ENCODE data around the gene QTRT2.

DNA sequence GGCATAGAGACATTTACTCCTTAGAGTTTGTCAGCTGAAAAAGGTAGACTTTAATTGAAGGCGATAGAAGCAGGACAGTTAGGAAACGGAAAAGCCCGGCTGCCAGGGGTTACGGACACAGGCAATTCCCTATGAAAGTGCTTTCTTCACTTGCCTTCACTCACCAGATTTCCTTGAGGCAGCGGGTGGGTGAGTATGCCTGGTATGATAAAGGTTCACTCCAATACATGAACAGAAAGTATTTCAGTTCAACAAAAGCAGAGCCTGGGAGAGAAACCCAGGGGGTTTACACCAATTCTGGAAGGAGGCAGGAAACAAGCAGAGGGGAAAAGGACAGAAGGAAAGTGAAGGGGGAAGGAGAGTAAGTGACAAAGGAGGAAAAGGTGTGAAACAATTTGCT is 53.9 kb downstream of the QTRT2 start:
- TF ChIP-seq POLR2A (IDR thresholded peaks at IDR 0.05), result no peak
- TF ChIP-seq, protein P1, sequence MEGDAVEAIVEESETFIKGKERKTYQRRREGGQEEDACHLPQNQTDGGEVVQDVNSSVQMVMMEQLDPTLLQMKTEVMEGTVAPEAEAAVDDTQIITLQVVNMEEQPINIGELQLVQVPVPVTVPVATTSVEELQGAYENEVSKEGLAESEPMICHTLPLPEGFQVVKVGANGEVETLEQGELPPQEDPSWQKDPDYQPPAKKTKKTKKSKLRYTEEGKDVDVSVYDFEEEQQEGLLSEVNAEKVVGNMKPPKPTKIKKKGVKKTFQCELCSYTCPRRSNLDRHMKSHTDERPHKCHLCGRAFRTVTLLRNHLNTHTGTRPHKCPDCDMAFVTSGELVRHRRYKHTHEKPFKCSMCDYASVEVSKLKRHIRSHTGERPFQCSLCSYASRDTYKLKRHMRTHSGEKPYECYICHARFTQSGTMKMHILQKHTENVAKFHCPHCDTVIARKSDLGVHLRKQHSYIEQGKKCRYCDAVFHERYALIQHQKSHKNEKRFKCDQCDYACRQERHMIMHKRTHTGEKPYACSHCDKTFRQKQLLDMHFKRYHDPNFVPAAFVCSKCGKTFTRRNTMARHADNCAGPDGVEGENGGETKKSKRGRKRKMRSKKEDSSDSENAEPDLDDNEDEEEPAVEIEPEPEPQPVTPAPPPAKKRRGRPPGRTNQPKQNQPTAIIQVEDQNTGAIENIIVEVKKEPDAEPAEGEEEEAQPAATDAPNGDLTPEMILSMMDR (IDR thresholded peaks at IDR 0.05 in 4 of 5, conservative IDR thresholded peaks at IDR 0.05 in 1 of 5), result no peak
